ENCODE data around the gene FAM174C. TPM values are rescaled to one million over a fixed set of nuclear protein-coding genes. Genes with fewer than 3 reads are reported as not detected.
A peak's percentile ranks its signal among the peaks of the same experiment; 100 is the strongest.

FAM174C gene
- total and polyA plus RNA-seq, 2 donors (not counting 3 experiments of a cell fraction or from before 2014, with no cell fraction given): 46.7 to 83.9 TPM

DNA sequence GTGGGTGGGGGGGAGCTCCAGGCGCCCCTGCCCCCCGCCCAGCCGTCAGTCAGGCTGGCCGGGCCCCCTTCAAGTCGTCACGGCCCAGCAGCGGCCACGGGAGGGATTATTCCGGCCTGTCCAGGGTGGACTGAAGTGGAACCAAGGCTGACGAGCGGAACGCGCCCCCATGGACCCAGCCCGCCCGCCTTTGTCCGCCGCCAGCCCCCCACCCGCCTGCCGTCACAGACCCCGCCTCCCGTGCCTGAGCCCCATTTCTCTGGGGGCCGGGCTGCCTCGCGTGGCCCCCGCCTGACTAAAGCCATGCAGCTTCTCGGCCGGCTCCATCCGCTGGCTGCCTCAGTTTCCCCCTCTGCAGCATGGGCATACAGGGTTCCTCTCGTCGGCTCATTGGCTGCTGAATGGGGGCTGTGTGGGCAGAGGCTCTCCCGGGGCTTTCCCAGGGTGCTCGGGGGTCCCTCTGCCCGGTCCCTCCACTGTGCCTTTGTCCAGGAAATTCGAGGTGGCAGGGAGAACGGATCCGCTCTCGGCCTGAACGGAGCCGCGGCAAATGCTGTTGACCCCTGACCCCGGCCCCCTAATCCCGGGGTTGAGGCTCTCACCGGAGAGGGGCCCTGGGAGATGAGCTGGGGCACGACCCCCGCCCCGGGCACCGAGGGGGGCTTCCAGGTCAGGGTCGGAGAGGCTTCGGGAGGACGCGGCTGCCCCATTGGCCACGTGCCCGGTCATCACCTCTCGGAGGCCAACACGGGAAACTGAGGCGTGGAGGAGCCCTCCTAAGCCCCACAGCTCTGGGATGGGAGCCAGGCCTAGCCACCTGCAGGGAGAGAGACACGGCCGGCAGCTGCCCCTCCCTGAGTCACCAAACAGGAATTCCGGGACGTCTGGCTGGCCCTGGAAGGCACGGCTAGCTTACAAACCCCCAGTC lies 37.7 kb downstream of the FAM174C start:
- Histone ChIP-seq H3K4me1 (ENCODE audit: control insufficient read depth, extremely low read depth, insufficient read depth, low read length) (peaks cover 13% of the 10 kb centered on the region), H3K27ac (ENCODE audit: insufficient read depth, low read depth, low read length) (peak overlapping the region; percentile 50), H3K4me3 (replicated peaks in 1 of 3; ENCODE audit: insufficient read depth in 1 of 3, low read depth in 1 of 3, low read length in 3 of 3) (no peak overlapping the region), H3K36me3 (ENCODE audit: control insufficient read depth in 2 of 2, extremely low read depth in 1 of 2, insufficient read depth in 2 of 2, low read length in 2 of 2) (no peaks in the 10 kb centered on the region), H3K27me3 (ENCODE audit: control insufficient read depth in 2 of 2, insufficient read depth in 2 of 2, low read length in 2 of 2) (peaks cover 14% of the 10 kb centered on the region in 2 experiments), H3K79me2 (ENCODE audit: control insufficient read depth, insufficient read depth, low read length) (no peaks in the 10 kb centered on the region), H2AFZ (ENCODE audit: low read depth, low read length) (no peak overlapping the region), H3K4me2 (ENCODE audit: insufficient read depth, low read length) (peak overlapping the region; percentile 48), H3K9me3 (replicated peaks; ENCODE audit: control insufficient read depth, insufficient read depth, low read length) (no peaks in the 10 kb centered on the region), H3K9ac (replicated peaks; ENCODE audit: extremely low read depth, insufficient read depth, low read length) (no peak overlapping the region), H3K9me1 (replicated peaks; ENCODE audit: control insufficient read depth, extremely low read depth, insufficient read depth, low read length) (no peaks in the 10 kb centered on the region), H4K20me1 (replicated peaks; ENCODE audit: control insufficient read depth, extremely low read depth, insufficient read depth, low read length) (no peaks in the 10 kb centered on the region)
- no TSS peak for BruUV-seq (replicated peaks)
- peak; percentile 41 for DNase-seq (ENCODE audit: low read depth, low spot score)
- POLR2A ChIA-PET: no interaction called here
- TF ChIP-seq JUN (IDR thresholded peaks at IDR 0.05; ENCODE audit: borderline replicate concordance, insufficient read depth, insufficient read length, low read depth): peak; percentile 42
- TF ChIP-seq POLR2A (IDR thresholded peaks at IDR 0.05; ENCODE audit: low read depth, low read length): no peak
- TF ChIP-seq, protein P1, sequence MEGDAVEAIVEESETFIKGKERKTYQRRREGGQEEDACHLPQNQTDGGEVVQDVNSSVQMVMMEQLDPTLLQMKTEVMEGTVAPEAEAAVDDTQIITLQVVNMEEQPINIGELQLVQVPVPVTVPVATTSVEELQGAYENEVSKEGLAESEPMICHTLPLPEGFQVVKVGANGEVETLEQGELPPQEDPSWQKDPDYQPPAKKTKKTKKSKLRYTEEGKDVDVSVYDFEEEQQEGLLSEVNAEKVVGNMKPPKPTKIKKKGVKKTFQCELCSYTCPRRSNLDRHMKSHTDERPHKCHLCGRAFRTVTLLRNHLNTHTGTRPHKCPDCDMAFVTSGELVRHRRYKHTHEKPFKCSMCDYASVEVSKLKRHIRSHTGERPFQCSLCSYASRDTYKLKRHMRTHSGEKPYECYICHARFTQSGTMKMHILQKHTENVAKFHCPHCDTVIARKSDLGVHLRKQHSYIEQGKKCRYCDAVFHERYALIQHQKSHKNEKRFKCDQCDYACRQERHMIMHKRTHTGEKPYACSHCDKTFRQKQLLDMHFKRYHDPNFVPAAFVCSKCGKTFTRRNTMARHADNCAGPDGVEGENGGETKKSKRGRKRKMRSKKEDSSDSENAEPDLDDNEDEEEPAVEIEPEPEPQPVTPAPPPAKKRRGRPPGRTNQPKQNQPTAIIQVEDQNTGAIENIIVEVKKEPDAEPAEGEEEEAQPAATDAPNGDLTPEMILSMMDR (IDR thresholded peaks at IDR 0.05; ENCODE audit: extremely low read depth in 1 of 2, insufficient read depth in 1 of 2, low read depth in 1 of 2, low read length in 2 of 2): no peak
- peak; percentile 61 for TF ChIP-seq FOS (IDR thresholded peaks at IDR 0.05; ENCODE audit: borderline replicate concordance, insufficient read depth, low read length)
- TF ChIP-seq POLR2AphosphoS5 (IDR thresholded peaks at IDR 0.05; ENCODE audit: insufficient read depth, low read depth, low read length): peak; percentile 65
- TF ChIP-seq GATA2 (IDR thresholded peaks at IDR 0.05; ENCODE audit: insufficient read depth, insufficient read length, low read depth, low read length): no peak
- TF ChIP-seq, protein P2, sequence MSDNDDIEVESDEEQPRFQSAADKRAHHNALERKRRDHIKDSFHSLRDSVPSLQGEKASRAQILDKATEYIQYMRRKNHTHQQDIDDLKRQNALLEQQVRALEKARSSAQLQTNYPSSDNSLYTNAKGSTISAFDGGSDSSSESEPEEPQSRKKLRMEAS (IDR thresholded peaks at IDR 0.05; ENCODE audit: insufficient read depth, insufficient read length): no peak
- TF ChIP-seq EZH2 (IDR thresholded peaks at IDR 0.05; ENCODE audit: borderline replicate concordance, low read depth, low read length, severe bottlenecking): no peak
- intact Hi-C loops (cut with micrococcal nuclease) (loop anchor here (5.0 kb wide), 1 partner anchor 39 kb away; a partner anchor contains a TSS), dilution Hi-C loops (cut with MboI; ENCODE audit: extremely low pct_ligation_motif_present, low sequenced_read_pairs) (no loop called here)
- CTCF ChIA-PET: interaction anchor here (0.9 to 1.5 kb wide), 5 partner anchors 9 to 69 kb away, joined by 3 to 5 read pairs (median 4); no protein-coding TSS in a partner anchor
- peak; percentile 86 for FAIRE-seq
